HG02798 (cell line): ENCODE data around the gene SDK2.

ENCODE experiments used
- ATAC-seq: cut with Tn5 transposase; IDR thresholded peaks from one replicate; pipeline ENCODE4 v1.9.1; 2021; ENCODE audit warnings: mild to moderate bottlenecking; ENCODE audit not compliant: unreplicated experiment, poor library complexity

The SDK2 gene

GRCh38 chr17:73652886-73653480, 8.7 kb upstream of the SDK2 start:
- ATAC-seq = no peak

- no peak for ATAC-seq
Measured at GRCh38 chr17:73650617-73651200, 6.5 kb upstream of the SDK2 start.

GRCh38 chr17:73650140-73650539, 5.9 kb upstream of the SDK2 start:
- ATAC-seq = no peak

GRCh38 chr17:73648974-73649373, 4.7 kb upstream of the SDK2 start:
- ATAC-seq = no peak

- ATAC-seq = no peak
Measured at GRCh38 chr17:73648543-73648820, 4.2 kb upstream of the SDK2 start.

- no peak for ATAC-seq
Measured at GRCh38 chr17:73647772-73648542, 3.7 kb upstream of the SDK2 start.

GRCh38 chr17:73647301-73647695, 3.1 kb upstream of the SDK2 start:
- ATAC-seq = no peak

GRCh38 chr17:73646409-73647300, 2.4 kb upstream of the SDK2 start:
- ATAC-seq = no peak

- ATAC-seq = no peak
Measured at GRCh38 chr17:73645050-73645871, 1.0 kb upstream of the SDK2 start.

GRCh38 chr17:73643852-73644144, 447 bp downstream of the SDK2 start:
- ATAC-seq = no peak

GRCh38 chr17:73643001-73643851, 1.0 kb downstream of the SDK2 start:
- no peak for ATAC-seq

- no peak for ATAC-seq
Measured at GRCh38 chr17:73642659-73643000, 1.6 kb downstream of the SDK2 start.

- ATAC-seq = no peak
Measured at GRCh38 chr17:73641826-73642600, 2.2 kb downstream of the SDK2 start.

GRCh38 chr17:73640691-73641090, 3.6 kb downstream of the SDK2 start:
- ATAC-seq = no peak

- no peak for ATAC-seq
Measured at GRCh38 chr17:73639932-73640331, 4.3 kb downstream of the SDK2 start.

GRCh38 chr17:73639322-73639721, 4.9 kb downstream of the SDK2 start:
- no peak for ATAC-seq

- no peak for ATAC-seq
Measured at GRCh38 chr17:73638556-73638955, 5.7 kb downstream of the SDK2 start.

GRCh38 chr17:73637866-73638265, 6.4 kb downstream of the SDK2 start:
- ATAC-seq = no peak
